DND-41 (cell line): ENCODE data around the gene LAMP2.
"Not testable (repeated sequence)": the region's sequence is repeated elsewhere in the genome, so short reads cannot be mapped to it uniquely, and the experiment has no call there.

Experiments used
- ATAC-seq: fragments of 200-7000 bp; cut with Tn5 transposase; 3 replicates; pipeline ENCODE4 v1.9.1; 2021; ENCODE audit warnings: low read depth; ENCODE audit not compliant: insufficient read depth
- DNase-seq: peaks from one replicate; pipeline ENCODE4 v3.0.0-alpha.2; 2020
- H2AFZ ChIP-seq: 2 replicates; pipeline ENCODE4 v1.6.0; 2012; ENCODE audit warnings: low read depth, low read length
- H3K27ac ChIP-seq: 2 replicates; pipeline ENCODE4 v1.5.1; 2012; ENCODE audit warnings: low read length, inconsistent platforms
- H3K27me3 ChIP-seq: fragments of 200-600 bp; sonication (generic); 2 replicates; pipeline ENCODE4 v1.6.0; 2012; ENCODE audit warnings: low read length, mild to moderate bottlenecking, inconsistent platforms; ENCODE audit not compliant: insufficient read depth, poor library complexity
- H3K36me3 ChIP-seq: 2 replicates; pipeline ENCODE4 v1.5.1; 2012; ENCODE audit warnings: low read length, inconsistent platforms; ENCODE audit not compliant: insufficient read depth
- H3K4me1 ChIP-seq: 2 replicates; pipeline ENCODE4 v1.5.1; 2012; ENCODE audit warnings: mild to moderate bottlenecking, low read length; ENCODE audit not compliant: insufficient read depth
- H3K4me2 ChIP-seq: 2 replicates; pipeline ENCODE4 v1.6.0; 2012; ENCODE audit warnings: mild to moderate bottlenecking, moderate library complexity, low read length, inconsistent platforms; ENCODE audit not compliant: insufficient read depth
- H3K4me3 ChIP-seq, 2 experiments: fragments of 200-600 bp in 1 of 2; shearing (Covaris generic) in 1 of 2; 2 replicates each; pipeline ENCODE4 v1.5.1; 2012 to 2016; ENCODE audit warnings: inconsistent platforms in 2 of 2, low read length in 2 of 2, mild to moderate bottlenecking in 2 of 2, low read depth in 1 of 2, moderate library complexity in 1 of 2
- H3K79me2 ChIP-seq: 2 replicates; pipeline ENCODE4 v1.6.0; 2012; ENCODE audit warnings: low read length, inconsistent platforms; ENCODE audit not compliant: insufficient read depth
- H3K9ac ChIP-seq: 2 replicates; pipeline ENCODE4 v1.6.0; 2012; ENCODE audit warnings: low read depth, mild to moderate bottlenecking, inconsistent platforms, low read length, moderate library complexity
- H3K9me3 ChIP-seq: 2 replicates; pipeline ENCODE4 v1.5.1; 2012; ENCODE audit warnings: low read length, moderate library complexity, mild to moderate bottlenecking, inconsistent platforms; ENCODE audit not compliant: insufficient read depth, severe bottlenecking
- H4K20me1 ChIP-seq: 2 replicates; pipeline ENCODE4 v1.6.0; 2012; ENCODE audit warnings: low read length; ENCODE audit not compliant: insufficient read depth
- EZH2 ChIP-seq: IDR thresholded peaks from 3 replicates; pipeline ENCODE4 v1.6.1; 2012; ENCODE audit warnings: borderline replicate concordance, low read depth, mild to moderate bottlenecking, moderate library complexity, low read length, inconsistent platforms; ENCODE audit not compliant: severe bottlenecking
- TF ChIP-seq, protein P1 (sequence below): IDR thresholded peaks from 2 replicates; pipeline ENCODE4 v1.5.1; 2012; ENCODE audit warnings: borderline replicate concordance, low read length, moderate library complexity, mild to moderate bottlenecking; ENCODE audit not compliant: poor library complexity, severe bottlenecking; ENCODE audit errors: extremely low read depth

The LAMP2 gene

DNA sequence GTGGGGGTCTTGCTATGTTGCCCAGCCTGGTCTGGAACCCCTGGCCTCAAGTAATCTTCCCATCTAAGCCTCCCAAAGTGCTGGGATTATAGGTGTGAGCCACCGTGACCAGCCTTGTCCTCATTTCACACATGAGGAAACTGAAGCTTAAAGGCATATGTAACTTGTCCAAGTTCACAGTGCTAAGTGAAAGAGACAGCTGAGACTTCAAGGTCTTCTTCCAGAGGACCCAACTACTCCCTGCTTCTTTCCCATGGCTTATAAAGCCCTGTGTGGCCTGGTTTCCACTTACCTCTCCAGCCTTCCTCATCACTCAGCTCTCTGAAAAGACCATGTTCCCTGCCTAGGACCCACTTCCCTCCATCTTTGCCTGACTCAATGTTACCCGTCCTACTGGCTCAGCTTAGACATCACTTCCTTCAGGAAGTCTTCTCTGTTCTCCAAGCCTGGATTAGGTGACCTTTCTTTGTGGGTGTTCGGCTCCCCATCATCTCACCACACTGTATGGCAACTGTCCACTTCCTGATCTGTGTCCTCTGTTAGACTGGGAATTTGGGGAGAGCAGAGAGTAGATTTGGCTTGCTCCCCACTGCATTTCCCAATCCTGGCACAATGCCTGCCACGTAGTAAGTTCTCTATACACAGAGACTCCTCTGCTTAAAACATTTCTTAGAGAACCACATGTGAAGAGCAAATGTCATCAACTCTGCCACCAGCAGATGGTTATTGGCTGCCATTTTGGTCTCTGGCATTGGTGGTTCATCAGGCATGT lies 30.4 kb upstream of the LAMP2 start:
- H2AFZ ChIP-seq = peak overlapping the region; percentile 17; the same call in 1 of the 2 replicates
- TF ChIP-seq, protein P1, sequence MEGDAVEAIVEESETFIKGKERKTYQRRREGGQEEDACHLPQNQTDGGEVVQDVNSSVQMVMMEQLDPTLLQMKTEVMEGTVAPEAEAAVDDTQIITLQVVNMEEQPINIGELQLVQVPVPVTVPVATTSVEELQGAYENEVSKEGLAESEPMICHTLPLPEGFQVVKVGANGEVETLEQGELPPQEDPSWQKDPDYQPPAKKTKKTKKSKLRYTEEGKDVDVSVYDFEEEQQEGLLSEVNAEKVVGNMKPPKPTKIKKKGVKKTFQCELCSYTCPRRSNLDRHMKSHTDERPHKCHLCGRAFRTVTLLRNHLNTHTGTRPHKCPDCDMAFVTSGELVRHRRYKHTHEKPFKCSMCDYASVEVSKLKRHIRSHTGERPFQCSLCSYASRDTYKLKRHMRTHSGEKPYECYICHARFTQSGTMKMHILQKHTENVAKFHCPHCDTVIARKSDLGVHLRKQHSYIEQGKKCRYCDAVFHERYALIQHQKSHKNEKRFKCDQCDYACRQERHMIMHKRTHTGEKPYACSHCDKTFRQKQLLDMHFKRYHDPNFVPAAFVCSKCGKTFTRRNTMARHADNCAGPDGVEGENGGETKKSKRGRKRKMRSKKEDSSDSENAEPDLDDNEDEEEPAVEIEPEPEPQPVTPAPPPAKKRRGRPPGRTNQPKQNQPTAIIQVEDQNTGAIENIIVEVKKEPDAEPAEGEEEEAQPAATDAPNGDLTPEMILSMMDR = no peak
- no peak for TF ChIP-seq EZH2
- H3K4me2 ChIP-seq = no peak overlapping the region

DNA sequence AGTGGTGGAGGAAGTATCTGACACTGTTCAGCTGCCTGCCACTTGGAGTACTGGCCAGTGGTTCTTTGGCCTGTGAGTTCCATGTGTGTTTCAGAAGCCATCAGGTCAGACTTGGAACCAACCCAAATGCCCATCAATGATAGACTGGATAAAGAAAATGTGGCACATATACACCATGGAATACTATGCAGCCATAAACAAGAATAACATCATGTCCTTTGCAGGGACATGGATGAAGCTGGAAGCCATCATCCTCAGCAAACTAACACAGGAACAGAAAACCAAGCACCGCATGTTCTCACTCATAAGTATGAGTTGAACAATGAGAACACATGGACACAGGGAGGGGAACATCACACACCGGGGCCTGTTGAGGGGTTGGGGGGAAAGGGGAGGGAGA lies 21.0 kb upstream of the LAMP2 start:
- H3K4me3 ChIP-seq, H3K79me2 ChIP-seq, DNase-seq, H3K4me2 ChIP-seq, H2AFZ ChIP-seq, H3K9me3 ChIP-seq, H3K9ac ChIP-seq, H3K27me3 ChIP-seq, H3K27ac ChIP-seq, ATAC-seq, H3K36me3 ChIP-seq, H3K4me1 ChIP-seq, H4K20me1 ChIP-seq: not testable (repeated sequence)

More for the DNA sequence above, 30.4 kb upstream of the LAMP2 start:
- no peak for ATAC-seq
- Histone ChIP-seq H3K9me3 (no peaks in the 10 kb centered on the region), H3K27me3 (no peaks in the 10 kb centered on the region), H3K79me2 (no peaks in the 10 kb centered on the region), H4K20me1 (no peaks in the 10 kb centered on the region), H3K27ac (no peak overlapping the region), H3K36me3 (no peaks in the 10 kb centered on the region), H3K4me1 (peaks cover 9% of the 10 kb centered on the region), H3K9ac (no peak overlapping the region), H3K4me3 (no peak overlapping the region)
- no peak for DNase-seq

DNA sequence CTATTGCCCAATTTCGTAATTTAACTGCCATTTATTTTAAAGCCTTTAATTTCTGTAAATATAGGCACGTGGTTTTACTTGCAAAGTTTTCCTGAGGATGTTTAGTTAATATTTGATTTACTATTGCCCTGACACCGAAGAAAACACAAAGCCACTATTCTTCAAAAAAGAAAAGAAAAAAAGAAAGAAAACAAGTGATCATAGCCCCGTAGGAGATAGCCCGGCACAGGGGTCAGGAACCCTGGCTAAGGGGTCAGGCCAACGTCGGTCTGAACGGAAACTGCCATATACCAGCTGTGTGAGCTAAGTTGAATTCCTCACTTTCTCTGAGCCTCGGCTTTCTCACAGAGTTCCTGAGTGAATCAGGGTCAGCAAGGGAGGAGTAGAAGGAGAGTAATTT lies 17.7 kb upstream of the LAMP2 start:
- peaks cover 16% of the 10 kb centered on the region for H3K4me1 ChIP-seq
- H3K9me3 ChIP-seq = no peaks in the 10 kb centered on the region
- peak overlapping the region; percentile 75; the same call in 1 of the 2 replicates for H3K4me2 ChIP-seq
- no peak overlapping the region for H2AFZ ChIP-seq
- TF ChIP-seq, protein P1 = no peak
- TF ChIP-seq EZH2 = no peak
- no peaks in the 10 kb centered on the region for H3K36me3 ChIP-seq
- ATAC-seq (no peak), DNase-seq (no peak)
- H3K9ac ChIP-seq = peak overlapping the region; percentile 74; the same call in 1 of the 2 replicates
- H3K4me3 ChIP-seq = no peak overlapping the region
- H3K27ac ChIP-seq = no peak overlapping the region
- no peaks in the 10 kb centered on the region for H4K20me1 ChIP-seq
- H3K79me2 ChIP-seq = no peaks in the 10 kb centered on the region
- no peaks in the 10 kb centered on the region for H3K27me3 ChIP-seq

DNA sequence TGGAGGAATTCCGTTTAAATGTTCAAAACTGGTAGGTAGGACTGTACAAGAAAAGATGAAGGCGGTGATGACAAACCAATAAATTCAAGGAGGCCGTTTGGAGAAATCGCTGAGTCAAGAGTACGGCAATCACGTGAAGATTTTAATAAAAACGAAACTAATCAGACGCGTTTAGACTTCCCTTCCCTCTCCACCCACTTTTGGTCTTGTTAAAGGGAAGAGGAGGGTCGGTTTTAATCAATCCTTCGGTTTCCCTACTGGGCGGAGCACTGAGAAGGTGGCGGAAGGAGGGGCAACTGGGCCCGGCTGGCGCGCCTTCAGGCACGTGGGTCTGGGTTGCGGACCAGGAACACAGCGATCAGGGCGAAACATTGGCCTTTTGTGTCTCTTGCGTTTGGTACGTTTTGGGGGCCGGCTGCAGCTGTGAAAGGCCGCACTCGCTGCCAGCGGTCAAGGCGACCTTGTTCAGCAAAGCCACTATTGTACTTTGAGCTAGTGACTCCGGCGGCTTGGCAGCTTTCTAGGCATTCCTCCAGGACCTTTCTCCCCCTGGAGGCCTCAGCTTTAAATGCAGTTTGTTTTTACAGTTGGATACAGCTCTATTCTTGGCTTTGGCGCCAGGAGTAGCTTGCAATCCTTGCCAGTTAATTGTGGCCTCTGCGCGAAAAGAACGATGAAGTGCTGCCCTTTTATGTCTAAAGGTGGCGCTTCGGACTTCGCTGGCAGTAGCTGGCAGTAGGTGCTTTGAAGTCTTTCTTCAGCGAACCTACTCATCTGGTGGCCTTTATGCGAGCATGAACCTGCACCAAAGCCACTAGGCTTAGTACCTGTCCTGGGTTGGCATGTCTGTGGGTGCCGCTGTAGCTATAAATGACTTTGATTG lies 16.8 kb upstream of the LAMP2 start:
- DNase-seq = peak; percentile 83
- Histone ChIP-seq H3K27me3 (no peaks in the 10 kb centered on the region), H3K4me2 (peak overlapping the region; percentile 75), H3K9ac (peak overlapping the region; percentile 74), H3K4me3 (peak overlapping the region; percentile 41 to 63), H3K36me3 (no peaks in the 10 kb centered on the region), H2AFZ (peak overlapping the region; percentile 93), H3K4me1 (peaks cover 16% of the 10 kb centered on the region), H3K27ac (peak overlapping the region; percentile 93), H3K79me2 (no peaks in the 10 kb centered on the region), H3K9me3 (no peaks in the 10 kb centered on the region), H4K20me1 (no peaks in the 10 kb centered on the region)
- ATAC-seq = peak; percentile 91
- no peak for TF ChIP-seq EZH2
- TF ChIP-seq, protein P1 = peak; percentile 65
